Measurements from ENCODE around the gene DHRS13. TPM values are rescaled to one million over a fixed set of nuclear protein-coding genes. Genes with fewer than 3 reads are reported as not detected.

Gene DHRS13
- total and polyA plus RNA-seq, 4 donors: 5.0 to 91.6 (median 11.0) TPM

DNA sequence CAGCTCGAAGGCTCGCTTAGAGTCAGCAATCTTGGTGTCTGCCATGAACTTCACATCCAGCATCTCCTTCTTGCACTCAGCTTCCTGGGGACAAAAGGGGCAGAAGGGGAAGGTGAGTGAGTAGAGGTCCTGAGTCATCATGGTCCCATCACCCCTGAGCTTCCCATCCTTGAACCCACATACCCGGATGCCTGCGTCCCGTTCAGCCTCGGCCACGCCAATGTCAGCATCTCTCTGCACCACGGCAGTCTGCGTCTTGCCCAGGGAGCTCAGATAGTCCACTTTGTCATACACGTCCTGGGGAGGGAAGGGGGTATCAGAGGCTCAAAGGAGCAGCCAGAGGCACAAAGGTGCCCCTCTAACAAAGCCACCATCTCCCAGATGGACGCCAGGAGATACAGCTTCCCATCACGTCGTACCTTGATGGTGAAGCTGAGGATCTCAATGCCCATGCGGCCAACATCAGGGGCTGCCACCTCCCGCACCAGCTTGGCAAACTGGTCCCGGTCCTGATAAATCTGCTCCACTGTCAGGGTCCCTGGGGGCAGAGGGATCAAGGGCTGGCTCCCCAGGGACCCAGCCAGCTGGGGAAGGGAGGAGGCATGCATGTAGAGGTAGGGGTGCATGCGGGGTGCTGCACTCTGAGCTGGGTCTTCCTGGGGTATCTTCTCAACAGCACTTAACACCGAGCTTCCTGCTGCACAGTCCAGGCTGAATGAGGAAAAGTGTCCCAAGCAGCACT lies 20.6 kb downstream of the DHRS13 start:
- peaks cover 37 to 71% (median 45%) of the 10 kb centered on the region in 4 donors for H3K36me3 ChIP-seq (ENCODE audit: control insufficient read depth in 4 of 4, insufficient read depth in 3 of 4, low read depth in 1 of 4, low read length in 3 of 4)
- TF ChIP-seq YY1 (IDR thresholded peaks at IDR 0.05): no peak
- TF ChIP-seq NR2F2 (IDR thresholded peaks at IDR 0.05): no peak
- TF ChIP-seq FOXA2 (IDR thresholded peaks at IDR 0.05): no peak
- no peak for TF ChIP-seq HNF4A (conservative IDR thresholded peaks at IDR 0.05)
- TF ChIP-seq, protein P1, sequence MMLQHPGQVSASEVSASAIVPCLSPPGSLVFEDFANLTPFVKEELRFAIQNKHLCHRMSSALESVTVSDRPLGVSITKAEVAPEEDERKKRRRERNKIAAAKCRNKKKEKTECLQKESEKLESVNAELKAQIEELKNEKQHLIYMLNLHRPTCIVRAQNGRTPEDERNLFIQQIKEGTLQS (IDR thresholded peaks at IDR 0.05): no peak
- no peak overlapping the region for H3K27ac ChIP-seq (ENCODE audit: low read depth in 1 of 2, low read length in 2 of 2)
- no peaks in the 10 kb centered on the region for H3K4me1 ChIP-seq (ENCODE audit: control insufficient read depth in 4 of 4, insufficient read depth in 4 of 4, low read length in 3 of 4)
- H3K4me3 ChIP-seq (ENCODE audit: low read depth in 1 of 3, low read length in 3 of 3): no peak overlapping the region
- H3K27me3 ChIP-seq (ENCODE audit: control insufficient read depth in 4 of 4, insufficient read depth in 4 of 4, low read length in 3 of 4): no peaks in the 10 kb centered on the region
- WGBS: 96% methylated on average over 18 of the region's 18 CpGs
- H3K9ac ChIP-seq (ENCODE audit: low read depth in 1 of 2, low read length in 2 of 2): no peak overlapping the region
- H3K9me3 ChIP-seq (ENCODE audit: control insufficient read depth in 4 of 4, low read length in 3 of 4): no peaks in the 10 kb centered on the region
- no peak for DNase-seq (ENCODE audit: low spot score)

DNA sequence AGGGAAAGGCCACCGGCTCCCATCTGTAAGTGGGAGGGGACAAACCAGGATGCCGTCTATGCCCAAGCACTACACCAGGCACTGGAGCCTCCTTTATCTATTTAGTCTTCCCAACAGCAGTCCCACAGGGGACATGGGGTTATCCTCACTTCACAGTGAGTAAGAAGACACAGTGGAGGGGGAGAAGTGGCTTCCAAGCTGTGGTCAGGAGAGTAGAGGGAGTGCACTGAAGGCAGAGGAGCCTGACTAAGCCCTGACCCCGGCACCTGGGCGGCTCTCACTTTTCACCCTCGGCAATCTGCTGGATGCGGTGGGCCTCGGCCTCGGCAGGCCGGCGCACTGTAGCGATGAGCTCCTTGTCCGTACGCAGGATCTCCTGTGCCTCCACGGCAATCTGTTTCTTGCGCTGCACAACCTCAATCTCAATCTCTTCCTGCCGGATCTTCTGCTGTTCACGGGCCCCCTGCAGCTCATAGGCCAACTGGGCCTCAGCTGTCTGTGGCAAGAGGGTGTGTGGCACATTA lies 21.3 kb downstream of the DHRS13 start:
- WGBS: 97% methylated on average over 17 of the region's 17 CpGs
- no peaks in the 10 kb centered on the region for H3K4me1 ChIP-seq (ENCODE audit: control insufficient read depth in 4 of 4, insufficient read depth in 4 of 4, low read length in 3 of 4)
- no peaks in the 10 kb centered on the region for H3K27me3 ChIP-seq (ENCODE audit: control insufficient read depth in 4 of 4, insufficient read depth in 4 of 4, low read length in 3 of 4)
- H3K27ac ChIP-seq (ENCODE audit: low read depth in 1 of 2, low read length in 2 of 2): no peak overlapping the region
- H3K36me3 ChIP-seq (ENCODE audit: control insufficient read depth in 4 of 4, insufficient read depth in 3 of 4, low read depth in 1 of 4, low read length in 3 of 4): peaks cover 37 to 71% (median 45%) of the 10 kb centered on the region in 4 donors
- no peak for DNase-seq (ENCODE audit: low spot score)
- no peaks in the 10 kb centered on the region for H3K9me3 ChIP-seq (ENCODE audit: control insufficient read depth in 4 of 4, low read length in 3 of 4)
- H3K4me3 ChIP-seq (ENCODE audit: low read depth in 1 of 3, low read length in 3 of 3): no peak overlapping the region
- H3K9ac ChIP-seq (ENCODE audit: low read depth in 1 of 2, low read length in 2 of 2): no peak overlapping the region
- no peak for TF ChIP-seq FOXA1 (IDR thresholded peaks at IDR 0.05)
- no peak for TF ChIP-seq YY1 (IDR thresholded peaks at IDR 0.05)
- no peak for TF ChIP-seq HNF4G (IDR thresholded peaks at IDR 0.05)
- no peak for TF ChIP-seq FOXA2 (IDR thresholded peaks at IDR 0.05)
- TF ChIP-seq, protein P2, sequence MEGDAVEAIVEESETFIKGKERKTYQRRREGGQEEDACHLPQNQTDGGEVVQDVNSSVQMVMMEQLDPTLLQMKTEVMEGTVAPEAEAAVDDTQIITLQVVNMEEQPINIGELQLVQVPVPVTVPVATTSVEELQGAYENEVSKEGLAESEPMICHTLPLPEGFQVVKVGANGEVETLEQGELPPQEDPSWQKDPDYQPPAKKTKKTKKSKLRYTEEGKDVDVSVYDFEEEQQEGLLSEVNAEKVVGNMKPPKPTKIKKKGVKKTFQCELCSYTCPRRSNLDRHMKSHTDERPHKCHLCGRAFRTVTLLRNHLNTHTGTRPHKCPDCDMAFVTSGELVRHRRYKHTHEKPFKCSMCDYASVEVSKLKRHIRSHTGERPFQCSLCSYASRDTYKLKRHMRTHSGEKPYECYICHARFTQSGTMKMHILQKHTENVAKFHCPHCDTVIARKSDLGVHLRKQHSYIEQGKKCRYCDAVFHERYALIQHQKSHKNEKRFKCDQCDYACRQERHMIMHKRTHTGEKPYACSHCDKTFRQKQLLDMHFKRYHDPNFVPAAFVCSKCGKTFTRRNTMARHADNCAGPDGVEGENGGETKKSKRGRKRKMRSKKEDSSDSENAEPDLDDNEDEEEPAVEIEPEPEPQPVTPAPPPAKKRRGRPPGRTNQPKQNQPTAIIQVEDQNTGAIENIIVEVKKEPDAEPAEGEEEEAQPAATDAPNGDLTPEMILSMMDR (IDR thresholded peaks at IDR 0.05; ENCODE audit: low read depth, low read length, missing input control): no peak
- TF ChIP-seq JUND (IDR thresholded peaks at IDR 0.05): no peak
- TF ChIP-seq, protein P3, sequence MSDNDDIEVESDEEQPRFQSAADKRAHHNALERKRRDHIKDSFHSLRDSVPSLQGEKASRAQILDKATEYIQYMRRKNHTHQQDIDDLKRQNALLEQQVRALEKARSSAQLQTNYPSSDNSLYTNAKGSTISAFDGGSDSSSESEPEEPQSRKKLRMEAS (IDR thresholded peaks at IDR 0.05): no peak
- no peak for TF ChIP-seq NR2F2 (IDR thresholded peaks at IDR 0.05)
- TF ChIP-seq RXRA (IDR thresholded peaks at IDR 0.05): no peak
- no peak for TF ChIP-seq EGR1 (IDR thresholded peaks at IDR 0.05; ENCODE audit: low read depth in 2 of 2)

DNA sequence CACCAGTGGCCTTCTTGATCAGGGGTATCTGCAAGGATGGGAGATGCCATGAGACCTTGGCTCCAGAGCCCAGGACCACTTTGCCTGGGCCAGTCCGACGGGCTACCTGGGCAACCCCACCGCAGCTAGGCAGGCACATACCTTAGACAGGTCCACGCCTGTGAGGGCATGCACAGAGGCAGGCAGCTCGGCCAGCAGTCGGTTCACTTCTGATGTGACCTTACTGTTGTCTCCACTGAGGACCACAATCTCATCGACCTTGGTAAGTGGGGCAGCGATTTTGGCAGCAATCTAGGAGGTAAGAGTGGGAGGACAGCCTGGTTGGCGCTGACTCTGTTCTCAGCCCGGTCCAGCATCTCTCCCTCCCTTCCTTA lies 22.3 kb downstream of the DHRS13 start:
- Histone ChIP-seq H3K9ac (ENCODE audit: low read depth in 1 of 2, low read length in 2 of 2) (no peak overlapping the region), H3K36me3 (ENCODE audit: control insufficient read depth in 4 of 4, insufficient read depth in 3 of 4, low read depth in 1 of 4, low read length in 3 of 4) (peaks cover 37 to 70% (median 45%) of the 10 kb centered on the region in 4 donors), H3K4me1 (ENCODE audit: control insufficient read depth in 4 of 4, insufficient read depth in 4 of 4, low read length in 3 of 4) (no peaks in the 10 kb centered on the region), H3K4me3 (ENCODE audit: low read depth in 1 of 3, low read length in 3 of 3) (no peak overlapping the region), H3K27me3 (ENCODE audit: control insufficient read depth in 4 of 4, insufficient read depth in 4 of 4, low read length in 3 of 4) (no peaks in the 10 kb centered on the region), H3K27ac (ENCODE audit: low read depth in 1 of 2, low read length in 2 of 2) (no peak overlapping the region), H3K9me3 (ENCODE audit: control insufficient read depth in 4 of 4, low read length in 3 of 4) (no peaks in the 10 kb centered on the region)
- DNase-seq (ENCODE audit: low spot score): no peak
- 92% methylated on average over 10 of the region's 10 CpGs for WGBS
- TF ChIP-seq NR2F2 (IDR thresholded peaks at IDR 0.05) (no peak), TAF1 (conservative IDR thresholded peaks at IDR 0.05) (no peak), REST (IDR thresholded peaks at IDR 0.05) (no peak), SP1 (IDR thresholded peaks at IDR 0.05) (no peak), RAD21 (IDR thresholded peaks at IDR 0.05) (no peak), YY1 (IDR thresholded peaks at IDR 0.05) (no peak), HNF4G (IDR thresholded peaks at IDR 0.05) (no peak), RXRA (IDR thresholded peaks at IDR 0.05) (no peak), GABPA (IDR thresholded peaks at IDR 0.05 in 1 of 2, conservative IDR thresholded peaks at IDR 0.05 in 1 of 2) (no peak)
- TF ChIP-seq, protein P1 (IDR thresholded peaks at IDR 0.05): no peak
- TF ChIP-seq, protein P2 (IDR thresholded peaks at IDR 0.05; ENCODE audit: low read depth, low read length, missing input control): no peak
